Activated CD8-positive, alpha-beta memory T cell treated with anti-CD3 and anti-CD28 coated beads for 48 hours (primary cell): ENCODE measurements around the gene CPXM2.

Experiments used
- DNase-seq, 3 experiments: peaks; one replicate each; pipeline ENCODE4 v3.0.0-alpha.2; 2020; ENCODE audit warnings: low read depth in 2 of 3, low spot score in 2 of 3

The CPXM2 gene

DNA sequence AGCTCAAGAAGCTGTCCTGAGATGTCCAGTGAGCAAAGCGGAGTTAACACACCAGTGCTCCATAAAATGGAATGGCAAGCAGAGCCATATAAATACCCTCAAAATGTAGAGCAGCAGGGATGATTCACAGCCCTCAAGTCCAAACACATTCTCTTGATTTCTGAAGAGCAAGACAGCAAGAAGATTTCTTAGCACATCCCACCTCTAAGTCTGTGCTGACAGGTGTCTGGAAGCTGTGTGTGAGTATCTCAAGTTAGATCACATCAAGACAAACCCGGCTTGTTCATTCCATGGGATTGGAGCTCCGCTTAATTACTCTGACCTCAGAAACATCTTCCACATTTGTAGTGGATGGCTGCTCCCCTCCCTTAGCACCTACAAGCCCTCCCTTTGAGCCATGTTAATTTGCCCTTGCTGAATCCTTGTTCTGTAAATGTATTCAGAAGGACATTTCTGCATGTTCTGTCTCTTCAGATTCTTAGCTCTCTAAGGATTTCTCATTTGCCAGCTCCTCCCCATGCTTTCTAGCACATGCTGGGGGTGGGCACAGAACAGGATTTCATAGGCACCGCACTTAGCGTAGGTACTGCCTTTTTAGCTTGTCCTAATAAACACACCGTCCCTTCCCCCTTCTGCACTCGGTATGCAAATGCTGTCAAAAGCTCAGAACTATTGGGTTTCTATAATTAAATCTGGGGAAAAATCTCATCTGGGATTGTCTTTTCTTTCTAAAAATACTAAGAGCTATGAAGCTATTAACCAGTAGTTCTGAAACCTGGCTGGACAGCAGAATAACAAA lies 112.7 kb downstream of the CPXM2 start:
- no peak for DNase-seq

DNA sequence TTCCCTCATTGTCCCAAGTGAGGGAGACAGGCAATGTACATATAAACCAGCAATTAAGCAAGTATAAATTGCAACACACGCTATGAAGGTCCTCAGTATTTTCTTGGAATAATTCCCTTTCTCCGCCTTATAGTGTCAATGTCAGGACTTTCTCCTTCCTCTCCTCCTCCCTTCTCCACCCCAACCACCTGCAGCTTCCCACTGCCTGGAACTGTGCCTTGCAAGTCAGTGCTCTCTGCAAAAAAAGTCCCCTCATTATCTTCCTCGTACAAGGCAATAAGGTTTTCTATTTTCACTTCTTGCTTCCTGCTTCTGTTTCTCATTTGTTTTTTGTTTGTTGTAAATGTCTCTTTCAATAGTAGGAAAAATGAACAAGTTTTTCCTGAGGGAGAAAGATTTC lies 113.7 kb downstream of the CPXM2 start:
- DNase-seq, result no peak

DNA sequence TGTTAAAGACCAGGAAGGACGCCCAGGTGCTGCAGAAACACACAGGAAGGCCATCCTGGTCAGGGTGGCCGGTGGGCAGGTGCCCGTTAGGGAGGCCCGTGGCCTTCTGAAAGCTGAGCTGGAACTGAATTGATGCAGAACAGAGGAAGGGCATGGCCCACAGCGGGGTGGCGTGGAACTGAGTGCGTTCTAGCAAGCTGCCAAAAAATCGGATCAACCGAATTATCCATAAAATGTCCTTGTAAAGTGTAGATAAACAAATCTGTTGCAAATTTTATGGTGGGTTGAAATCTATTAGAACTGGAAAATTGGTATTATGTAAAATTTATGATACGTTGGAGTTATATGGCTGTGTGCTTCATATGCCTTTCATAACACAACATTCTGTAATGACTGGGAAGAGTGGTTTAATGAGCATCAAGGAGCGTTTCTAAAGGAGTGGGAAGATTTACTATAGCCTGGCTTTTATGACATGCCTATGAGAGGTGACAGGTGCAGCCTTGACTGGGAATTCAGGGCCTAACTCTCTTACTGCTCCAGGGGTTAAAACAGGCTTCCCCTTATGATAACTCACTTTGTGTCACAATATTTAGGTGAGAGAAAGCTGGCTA lies 117.4 kb downstream of the CPXM2 start:
- no peak for DNase-seq

DNA sequence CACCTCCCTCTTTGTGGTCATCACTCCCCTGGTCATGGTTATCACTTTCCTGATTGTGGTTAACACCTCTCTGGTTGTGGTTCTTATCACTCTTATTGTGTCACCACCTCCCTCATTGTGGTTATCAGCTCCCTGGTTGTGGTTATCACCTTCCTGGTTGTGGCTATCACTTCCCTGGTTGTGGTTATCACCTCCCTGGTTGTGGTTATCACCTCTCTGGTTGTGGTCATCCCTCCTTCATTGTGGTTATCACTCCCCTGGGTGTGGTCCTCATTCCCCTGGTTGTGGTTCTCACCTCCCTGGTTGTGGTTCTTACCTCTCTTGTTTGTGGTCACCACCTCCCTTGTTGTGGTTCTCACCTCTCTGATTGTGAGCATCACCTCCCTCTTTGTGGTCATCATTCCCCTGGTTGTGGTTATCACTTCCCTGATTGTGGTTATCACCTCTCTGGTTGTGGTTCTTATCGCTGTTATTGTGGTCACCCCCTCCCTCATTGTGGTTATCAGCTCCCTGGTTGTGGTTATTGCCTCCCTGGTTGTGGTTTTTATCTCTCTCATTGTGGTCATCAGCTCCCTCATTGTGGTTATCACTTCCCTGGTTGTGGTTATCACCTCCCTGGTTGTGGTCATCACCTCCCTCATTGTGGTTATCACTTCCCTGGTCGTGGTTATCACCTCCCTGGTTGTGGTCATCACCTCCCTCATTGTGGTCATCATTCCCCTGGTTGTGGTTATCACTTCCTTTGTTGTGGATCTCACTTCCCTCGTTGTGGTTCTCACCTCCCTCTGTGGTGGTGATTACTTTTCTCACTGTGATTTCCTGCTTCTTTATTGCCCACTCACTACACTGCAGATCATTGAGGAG lies 118.7 kb downstream of the CPXM2 start:
- peak in 1 of 3 experiments; percentile 5 for DNase-seq

DNA sequence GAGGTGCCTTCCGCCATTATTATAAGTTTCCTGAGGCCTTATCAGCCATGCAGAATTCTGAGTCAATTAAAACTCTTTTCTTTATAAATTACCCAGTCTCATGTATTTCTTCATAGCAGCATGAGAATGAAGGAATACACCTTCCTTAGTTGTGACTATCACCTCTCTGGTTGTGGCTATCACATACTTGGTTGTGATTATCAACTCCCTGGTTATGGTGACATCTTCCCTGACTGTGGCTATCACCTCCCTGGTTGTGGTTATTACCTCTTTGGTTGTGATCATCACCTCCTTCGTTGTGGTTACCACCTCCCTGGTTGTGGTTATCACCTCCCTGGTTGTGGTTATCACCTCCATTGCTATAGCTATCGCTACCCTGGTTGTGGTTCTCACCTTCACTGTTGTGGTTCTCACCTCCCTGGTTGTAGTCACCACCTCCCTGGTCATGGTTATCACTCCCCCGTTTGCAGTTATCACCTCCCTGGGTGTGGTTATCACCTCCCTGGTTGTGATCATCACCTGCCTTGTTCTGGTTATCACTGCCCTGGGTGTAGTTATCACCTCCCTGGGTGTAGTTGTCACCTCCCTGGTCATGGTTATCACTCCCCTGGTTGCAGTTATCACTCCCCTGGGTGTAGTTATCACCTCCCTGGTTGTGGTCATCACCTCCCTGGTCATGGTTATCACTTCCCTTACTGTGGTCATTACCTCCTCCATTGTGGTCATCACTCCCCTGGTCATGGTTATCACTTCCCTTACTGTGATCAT lies 119.5 kb downstream of the CPXM2 start:
- DNase-seq, result no peak

DNA sequence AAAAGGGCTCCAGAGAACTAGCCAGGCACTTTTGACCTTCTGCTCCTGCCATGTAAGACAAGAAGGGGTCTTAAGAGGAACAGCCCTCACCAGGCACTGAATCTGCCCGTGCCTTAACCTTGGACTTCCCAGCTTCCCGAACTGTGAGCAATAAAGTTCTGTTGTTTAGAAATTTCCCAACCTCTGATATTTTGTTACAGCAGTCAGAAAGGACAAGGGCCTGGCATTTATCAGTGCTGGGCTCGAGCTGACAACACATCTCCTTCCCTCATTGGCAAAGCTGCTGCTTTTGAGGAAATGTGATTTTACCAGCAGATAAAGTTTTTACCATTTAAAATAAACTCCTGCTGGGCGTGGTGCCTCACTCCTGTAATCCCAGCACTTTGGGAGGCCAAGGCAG lies 122.0 kb downstream of the CPXM2 start:
- no peak for DNase-seq

- no peak for DNase-seq
These were observed 124.8 kb downstream of the CPXM2 start for GRCh38 chr10:123766761-123767160.

DNA sequence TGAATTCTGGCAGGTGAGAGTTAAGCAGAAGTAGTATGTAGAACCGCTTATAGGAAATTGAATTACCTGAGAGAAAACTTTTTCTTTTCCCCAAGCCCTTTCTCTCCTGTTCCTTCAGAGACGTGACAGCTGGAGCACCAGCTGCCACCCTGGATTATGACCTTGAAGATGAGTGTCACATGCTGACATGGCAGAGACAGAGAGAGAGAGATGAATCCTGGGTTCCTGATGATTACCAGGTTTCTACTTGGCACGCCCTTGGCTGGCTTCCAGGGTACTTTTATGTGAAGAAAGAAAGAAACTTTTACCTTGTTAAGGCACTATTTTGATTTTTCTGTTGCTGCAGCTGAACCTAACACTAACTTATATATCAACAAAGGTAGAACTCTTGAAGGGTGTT lies 125.6 kb downstream of the CPXM2 start:
- DNase-seq, result no peak

GRCh38 chr10:123761666-123762230 lies 129.9 kb downstream of the CPXM2 start:
- no peak for DNase-seq

DNA sequence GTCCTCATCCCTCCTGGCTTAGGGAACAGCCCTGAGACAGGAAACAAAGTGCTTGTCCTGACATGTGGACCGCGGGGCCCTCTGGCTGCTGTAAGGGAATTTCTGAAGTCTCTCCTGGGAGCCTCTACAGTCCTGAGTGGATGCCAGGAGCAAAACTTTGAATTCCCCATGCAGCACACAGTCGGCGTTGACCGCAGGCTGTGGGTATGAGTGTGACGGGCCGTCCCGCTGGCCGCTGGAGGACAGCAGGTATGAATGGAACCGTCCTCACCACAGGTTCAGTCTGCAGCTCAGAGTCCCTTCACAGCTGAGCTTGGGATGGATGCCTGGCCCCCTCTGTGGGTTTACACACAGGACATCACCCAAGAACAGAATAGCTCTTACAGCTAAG lies 130.6 kb downstream of the CPXM2 start:
- no peak for DNase-seq

- DNase-seq, result no peak
These were observed 131.1 kb downstream of the CPXM2 start for GRCh38 chr10:123760356-123761037.

DNA sequence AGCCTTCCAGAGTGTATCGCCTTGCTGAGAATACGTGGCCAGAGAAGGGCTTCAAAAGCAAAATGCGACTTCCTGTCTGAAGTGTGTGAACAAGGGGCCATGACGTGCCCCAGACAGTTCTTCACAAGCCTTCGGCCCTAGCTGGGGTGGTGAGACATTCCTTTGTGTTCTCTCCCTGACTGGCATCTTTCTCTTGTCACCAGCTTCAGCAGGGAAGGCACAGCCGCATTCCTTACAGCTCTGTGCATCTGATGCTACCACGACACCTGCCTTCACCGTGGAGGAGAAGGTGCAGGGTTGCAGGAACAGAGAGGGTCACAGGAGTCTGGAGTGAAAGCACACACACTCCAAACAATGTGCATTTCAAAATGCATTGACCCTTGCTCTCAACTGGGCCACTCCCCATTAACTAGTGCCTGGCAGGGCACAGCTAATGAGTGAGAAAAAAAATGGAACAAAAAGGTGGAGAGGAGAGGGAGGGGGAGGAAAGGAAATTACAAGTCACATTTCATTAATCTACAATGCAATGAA lies 132.0 kb downstream of the CPXM2 start:
- no peak for DNase-seq

DNA sequence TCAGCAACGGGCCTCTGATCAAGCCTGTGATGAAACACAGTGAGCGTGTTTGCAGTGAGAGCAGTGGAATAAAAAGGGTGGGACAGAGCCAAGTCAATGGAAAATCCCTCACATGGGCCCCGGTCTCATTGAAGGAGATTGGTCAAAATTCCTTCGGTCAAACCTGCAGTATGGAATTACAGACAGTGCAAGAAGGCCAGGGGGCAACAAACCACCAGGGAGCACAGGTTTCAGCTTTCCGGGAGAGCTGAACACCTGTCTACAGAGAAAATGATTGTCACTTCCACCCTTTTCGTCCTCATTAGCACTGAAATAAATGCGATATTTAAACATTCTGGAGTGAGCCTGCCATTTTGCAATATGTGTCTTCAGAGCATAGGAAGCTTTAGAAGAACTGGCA lies 132.6 kb downstream of the CPXM2 start:
- DNase-seq, result no peak

DNA sequence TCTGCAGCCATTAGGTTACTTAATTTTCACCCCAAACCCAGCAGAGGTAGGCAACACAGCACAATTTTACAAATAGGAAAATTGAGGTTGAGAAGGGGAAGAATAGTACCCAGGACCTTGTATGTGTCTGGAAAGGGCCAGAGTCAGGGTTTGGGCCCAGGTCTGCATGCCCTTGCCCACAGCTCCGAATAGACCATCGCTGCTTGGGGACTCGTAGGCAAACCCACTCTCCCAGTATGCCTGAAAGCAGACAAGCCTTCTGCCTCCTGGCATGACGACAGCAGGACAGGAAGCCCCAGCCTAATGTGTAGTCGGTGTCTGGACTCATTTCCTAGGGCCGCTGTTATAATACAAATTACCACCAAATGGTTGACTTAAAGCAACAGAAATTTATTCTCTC lies 133.8 kb downstream of the CPXM2 start:
- no peak for DNase-seq

GRCh38 chr10:123755061-123755460 lies 136.5 kb downstream of the CPXM2 start:
- DNase-seq, result no peak

- DNase-seq, result no peak
These were observed 137.5 kb downstream of the CPXM2 start for GRCh38 chr10:123754123-123754522.

DNA sequence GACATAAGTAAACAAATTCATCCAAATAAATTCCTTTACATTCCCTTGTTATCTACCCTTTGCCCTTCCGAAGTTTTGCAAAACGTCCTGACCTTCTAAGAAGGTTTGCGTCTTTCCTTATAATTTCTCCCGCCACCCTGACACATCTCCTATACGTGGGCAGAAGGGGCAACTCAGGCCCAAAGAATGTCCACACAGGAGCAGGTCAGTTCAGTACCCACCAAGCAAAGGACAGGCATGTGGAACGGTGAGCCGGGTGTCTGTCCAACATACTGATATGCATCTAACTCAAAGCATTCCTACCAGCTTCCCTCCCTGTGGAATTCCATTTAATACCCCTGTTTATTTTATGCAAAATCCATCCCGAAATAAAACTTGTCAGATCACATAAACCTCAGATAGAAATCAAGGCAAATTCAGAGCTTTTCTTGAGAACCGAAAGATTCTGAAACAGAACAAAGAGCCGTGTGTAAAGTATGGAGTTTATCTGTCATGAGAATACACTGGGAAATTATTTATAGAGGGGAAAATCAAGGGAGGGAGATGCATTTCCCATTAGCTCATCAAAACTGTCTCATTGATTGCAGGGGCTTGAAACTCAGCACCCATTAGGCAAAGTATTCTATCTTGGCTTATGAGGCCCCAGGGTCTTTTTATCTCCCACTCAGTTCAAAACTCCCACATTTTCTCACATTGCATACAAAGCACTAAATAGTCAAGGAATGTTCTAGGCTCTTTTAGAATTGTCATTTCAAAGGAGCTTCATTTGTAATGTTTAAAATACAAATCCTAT lies 140.1 kb downstream of the CPXM2 start:
- no peak for DNase-seq

- no peak for DNase-seq
These were observed 140.7 kb downstream of the CPXM2 start for GRCh38 chr10:123750901-123751300.

DNA sequence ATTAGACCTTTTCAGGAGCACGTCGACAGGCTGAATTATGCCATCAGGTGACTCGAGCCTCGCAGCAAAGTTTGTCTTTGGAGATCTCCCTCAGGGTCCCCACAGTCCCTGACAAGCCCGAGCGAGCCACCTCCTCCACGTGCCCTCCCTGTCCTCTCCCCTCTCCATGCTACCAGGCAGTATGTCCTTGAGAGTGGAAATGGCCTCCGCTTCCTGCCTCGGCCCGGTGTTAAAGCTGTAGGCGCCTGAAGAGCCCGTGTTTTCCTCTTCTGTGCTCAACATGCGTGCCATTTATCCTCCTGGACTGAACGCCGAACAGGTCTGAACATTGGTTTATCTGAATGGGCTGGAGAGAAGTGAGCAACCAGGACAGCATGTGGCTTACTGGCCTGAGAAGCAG lies 142.9 kb downstream of the CPXM2 start:
- no peak for DNase-seq
